ENCODE measurements around the gene PPM1M.
A peak's percentile ranks its signal among the peaks of the same experiment; 100 is the strongest.
"Not testable (repeated sequence)": the region's sequence is repeated elsewhere in the genome, so short reads cannot be mapped to it uniquely, and the experiment has no call there.

PPM1M gene

GRCh38 chr3:52279596-52279995, 34.0 kb downstream of the PPM1M start:
- peak; percentile 13 for DNase-seq

- DNase-seq, result peak; percentile 65
Observed at GRCh38 chr3:52280050-52280461, 34.5 kb downstream of the PPM1M start.

- DNase-seq, result peak; percentile 2
Observed at GRCh38 chr3:52281981-52282801, 36.6 kb downstream of the PPM1M start.

- peak; percentile 2 for DNase-seq
Observed at GRCh38 chr3:52283306-52283705, 37.7 kb downstream of the PPM1M start.

- not testable (repeated sequence) for DNase-seq
Observed at GRCh38 chr3:52284051-52284450, 38.5 kb downstream of the PPM1M start.

GRCh38 chr3:52286777-52287110, 41.2 kb downstream of the PPM1M start:
- DNase-seq, result peak; percentile 24

GRCh38 chr3:52288674-52289073, 43.1 kb downstream of the PPM1M start:
- DNase-seq, result no peak

GRCh38 chr3:52289338-52289746, 43.8 kb downstream of the PPM1M start:
- DNase-seq, result no peak

GRCh38 chr3:52289747-52290595, 44.4 kb downstream of the PPM1M start:
- DNase-seq, result peak; percentile 65

GRCh38 chr3:52290596-52291507, 45.3 kb downstream of the PPM1M start:
- no peak for DNase-seq

- peak; percentile 9 for DNase-seq
Observed at GRCh38 chr3:52291508-52292181, 46.1 kb downstream of the PPM1M start.

GRCh38 chr3:52292247-52293065, 46.9 kb downstream of the PPM1M start:
- no peak for DNase-seq

GRCh38 chr3:52293491-52294319, 48.1 kb downstream of the PPM1M start:
- DNase-seq, result no peak

- DNase-seq, result no peak
Observed at GRCh38 chr3:52294320-52295150, 49.0 kb downstream of the PPM1M start.

- no peak for DNase-seq
Observed at GRCh38 chr3:52295671-52296208, 50.2 kb downstream of the PPM1M start.

- no peak for DNase-seq
Observed at GRCh38 chr3:52297242-52298148, 51.9 kb downstream of the PPM1M start.

- no peak for DNase-seq
Observed at GRCh38 chr3:52298149-52299098, 52.9 kb downstream of the PPM1M start.
